Fibroblast of lung (primary cell): ENCODE measurements around the gene BAG1. TPM values are rescaled to one million over a fixed set of nuclear protein-coding genes. Genes with fewer than 3 reads are reported as not detected.

Source experiments
- DNase-seq, 2 donors: peaks; one replicate each; pipeline versions ENCODE4 v3.0.0 to v3.0.0-alpha.2; 2010; ENCODE audit warnings: low read depth in 2 of 2
- H2AFZ ChIP-seq: 2 replicates; pipeline ENCODE4 v1.5.1; 2012; ENCODE audit warnings: low read length, control low read depth, inconsistent platforms
- H3K27ac ChIP-seq: 2 replicates; pipeline ENCODE4 v1.5.1; 2011; ENCODE audit warnings: low read length, control low read depth; ENCODE audit not compliant: insufficient read depth
- H3K27me3 ChIP-seq: 2 replicates; pipeline ENCODE4 v1.5.1; 2011; ENCODE audit warnings: mild to moderate bottlenecking, low read length; ENCODE audit not compliant: control insufficient read depth, insufficient read depth
- H3K36me3 ChIP-seq: 2 replicates; pipeline ENCODE4 v1.5.1; 2011; ENCODE audit warnings: low read length; ENCODE audit not compliant: control insufficient read depth, insufficient read depth
- H3K4me1 ChIP-seq: 2 replicates; pipeline ENCODE4 v1.5.1; 2011; ENCODE audit warnings: low read length; ENCODE audit not compliant: control insufficient read depth, insufficient read depth; ENCODE audit errors: extremely low read depth
- H3K4me2 ChIP-seq: 2 replicates; pipeline ENCODE4 v1.5.1; 2011; ENCODE audit warnings: low read length, control low read depth; ENCODE audit not compliant: insufficient read depth; ENCODE audit errors: extremely low read depth
- H3K4me3 ChIP-seq, 4 experiments: fragments of 200-600 bp in 1 of 4; sonication (generic) in 1 of 4; replicated peaks in 1 of 4; 2 replicates each; pipeline ENCODE4 v1.5.1; 2011 to 2016; ENCODE audit warnings: low read length in 4 of 4, low read depth in 3 of 4, mild to moderate bottlenecking in 3 of 4, control low read depth in 2 of 4, inconsistent platforms in 1 of 4, mixed read lengths in 1 of 4; ENCODE audit not compliant: insufficient read depth in 1 of 4; ENCODE audit errors: control extremely low read depth in 1 of 4
- H3K79me2 ChIP-seq: 2 replicates; pipeline ENCODE4 v1.5.1; 2012; ENCODE audit warnings: mild to moderate bottlenecking, low read length, inconsistent platforms; ENCODE audit not compliant: control insufficient read depth, insufficient read depth
- H3K9ac ChIP-seq: 2 replicates; pipeline ENCODE4 v1.5.1; 2011; ENCODE audit warnings: mild to moderate bottlenecking, low read length, control low read depth; ENCODE audit not compliant: insufficient read depth
- H3K9me3 ChIP-seq: 2 replicates; pipeline ENCODE4 v1.5.1; 2012; ENCODE audit warnings: low read depth, low read length; ENCODE audit not compliant: control insufficient read depth, insufficient read depth
- H4K20me1 ChIP-seq: 2 replicates; pipeline ENCODE4 v1.5.1; 2011; ENCODE audit warnings: low read length; ENCODE audit not compliant: control insufficient read depth, insufficient read depth; ENCODE audit errors: extremely low read depth
- EZH2 ChIP-seq: IDR thresholded peaks from 2 replicates; pipeline ENCODE4 v1.5.1; 2012; ENCODE audit warnings: low read length, control low read depth, mild to moderate bottlenecking; ENCODE audit errors: missing control alignments
- polyA plus RNA-seq, 2 donors: library from polyadenylated mRNA; depleted of rRNA in 1 of 2; stranded (reverse) in 1 of 2; unstranded in 1 of 2; fragments of >200 nt; gene quantifications; 2 replicates each; pipeline ENCODE4 v1.2.1, GENCODE V29; 2011 to 2012; ENCODE audit warnings: missing spikeins in 1 of 2
- total RNA-seq: library from RNA; depleted of rRNA; stranded (reverse); fragments of >200 nt; gene quantifications from 2 replicates; pipeline ENCODE4 v1.2.1, GENCODE V29; 2014
- TF ChIP-seq, protein P1 (sequence below), 2 donors: IDR thresholded peaks in 1 of 2; conservative IDR thresholded peaks in 1 of 2; 1 replicate in 1 of 2; 2 replicates in 1 of 2; pipeline ENCODE4 v1.5.1; 2011 to 2012; ENCODE audit warnings: low read length in 2 of 2, control low read depth in 1 of 2, inconsistent platforms in 1 of 2, low read depth in 1 of 2, mild to moderate bottlenecking in 1 of 2

Gene BAG1
- total and polyA plus RNA-seq, 2 donors (not counting 1 experiment from before 2014, with no cell fraction given), result 19.2 to 30.4 TPM

DNA sequence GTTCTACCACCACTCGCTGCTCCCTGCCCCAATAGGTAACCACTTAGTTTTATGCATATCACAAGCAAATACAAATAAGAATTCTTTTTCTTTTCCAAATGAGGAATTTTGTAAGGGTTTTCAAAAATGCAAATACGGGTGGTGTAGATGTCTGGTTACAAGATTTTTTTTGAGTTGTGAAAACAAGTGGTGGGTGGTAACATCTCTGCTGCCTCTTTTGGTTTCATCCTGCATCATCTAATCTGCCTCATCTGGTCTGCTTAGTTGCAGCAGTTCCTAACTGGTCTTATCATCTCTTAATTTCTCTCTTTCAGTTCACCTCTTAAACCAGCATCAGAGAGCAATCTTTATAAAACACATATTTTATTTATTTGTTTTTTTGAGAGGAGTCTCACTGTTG, 31.1 kb upstream of the BAG1 start:
- DNase-seq, result no peak
- Histone ChIP-seq H3K4me1 (peaks cover 2% of the 10 kb centered on the region), H3K27ac (no peak overlapping the region), H3K9me3 (no peaks in the 10 kb centered on the region), H3K4me3 (no peak overlapping the region), H2AFZ (no peak overlapping the region), H3K79me2 (peaks cover 72% of the 10 kb centered on the region), H3K4me2 (no peak overlapping the region), H3K9ac (no peak overlapping the region), H3K36me3 (peaks cover 14% of the 10 kb centered on the region), H3K27me3 (no peaks in the 10 kb centered on the region), H4K20me1 (no peaks in the 10 kb centered on the region)
- TF ChIP-seq, protein P1, sequence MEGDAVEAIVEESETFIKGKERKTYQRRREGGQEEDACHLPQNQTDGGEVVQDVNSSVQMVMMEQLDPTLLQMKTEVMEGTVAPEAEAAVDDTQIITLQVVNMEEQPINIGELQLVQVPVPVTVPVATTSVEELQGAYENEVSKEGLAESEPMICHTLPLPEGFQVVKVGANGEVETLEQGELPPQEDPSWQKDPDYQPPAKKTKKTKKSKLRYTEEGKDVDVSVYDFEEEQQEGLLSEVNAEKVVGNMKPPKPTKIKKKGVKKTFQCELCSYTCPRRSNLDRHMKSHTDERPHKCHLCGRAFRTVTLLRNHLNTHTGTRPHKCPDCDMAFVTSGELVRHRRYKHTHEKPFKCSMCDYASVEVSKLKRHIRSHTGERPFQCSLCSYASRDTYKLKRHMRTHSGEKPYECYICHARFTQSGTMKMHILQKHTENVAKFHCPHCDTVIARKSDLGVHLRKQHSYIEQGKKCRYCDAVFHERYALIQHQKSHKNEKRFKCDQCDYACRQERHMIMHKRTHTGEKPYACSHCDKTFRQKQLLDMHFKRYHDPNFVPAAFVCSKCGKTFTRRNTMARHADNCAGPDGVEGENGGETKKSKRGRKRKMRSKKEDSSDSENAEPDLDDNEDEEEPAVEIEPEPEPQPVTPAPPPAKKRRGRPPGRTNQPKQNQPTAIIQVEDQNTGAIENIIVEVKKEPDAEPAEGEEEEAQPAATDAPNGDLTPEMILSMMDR (conservative IDR thresholded peaks at IDR 0.05 in 1 of 2, IDR thresholded peaks at IDR 0.05 in 1 of 2; ENCODE audit: low read depth in 1 of 2, low read length in 2 of 2), result no peak
- TF ChIP-seq EZH2, result no peak

DNA sequence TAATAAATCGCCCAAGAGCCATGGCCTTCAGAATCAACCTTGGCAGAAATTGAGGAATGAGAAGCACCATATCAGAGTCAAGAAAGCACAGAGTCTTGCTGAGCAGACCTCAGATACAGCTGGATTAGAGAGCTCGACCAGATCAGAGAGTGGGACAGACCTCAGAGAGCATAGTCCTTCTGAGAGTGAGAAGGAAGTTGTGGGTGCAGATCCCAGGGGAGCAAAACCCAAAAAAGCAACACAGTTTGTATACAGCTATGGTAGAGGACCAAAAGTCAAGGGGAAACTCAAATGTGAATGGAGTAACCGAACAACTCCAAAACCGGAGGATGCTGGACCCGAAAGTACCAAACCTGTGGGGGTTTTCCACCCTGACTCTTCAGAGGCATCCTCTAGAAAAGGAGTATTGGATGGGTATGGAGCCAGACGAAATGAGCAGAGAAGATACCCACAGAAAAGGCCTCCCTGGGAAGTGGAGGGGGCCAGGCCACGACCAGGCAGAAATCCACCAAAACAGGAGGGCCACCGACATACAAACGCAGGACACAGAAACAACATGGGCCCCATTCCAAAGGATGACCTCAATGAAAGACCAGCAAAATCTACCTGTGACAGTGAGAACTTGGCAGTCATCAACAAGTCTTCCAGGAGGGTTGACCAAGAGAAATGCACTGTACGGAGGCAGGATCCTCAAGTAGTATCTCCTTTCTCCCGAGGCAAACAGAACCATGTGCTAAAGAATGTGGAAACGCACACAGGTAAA, 30.3 kb upstream of the BAG1 start:
- Histone ChIP-seq H3K4me1 (peaks cover 2% of the 10 kb centered on the region), H3K27me3 (no peaks in the 10 kb centered on the region), H3K4me2 (no peak overlapping the region), H3K9ac (no peak overlapping the region), H3K4me3 (no peak overlapping the region), H2AFZ (no peak overlapping the region), H3K79me2 (peaks cover 73% of the 10 kb centered on the region), H3K36me3 (peaks cover 14% of the 10 kb centered on the region), H3K27ac (no peak overlapping the region), H3K9me3 (no peaks in the 10 kb centered on the region), H4K20me1 (no peaks in the 10 kb centered on the region)
- TF ChIP-seq, protein P1 (conservative IDR thresholded peaks at IDR 0.05 in 1 of 2, IDR thresholded peaks at IDR 0.05 in 1 of 2; ENCODE audit: low read depth in 1 of 2, low read length in 2 of 2), result no peak
- no peak for TF ChIP-seq EZH2
- no peak for DNase-seq

DNA sequence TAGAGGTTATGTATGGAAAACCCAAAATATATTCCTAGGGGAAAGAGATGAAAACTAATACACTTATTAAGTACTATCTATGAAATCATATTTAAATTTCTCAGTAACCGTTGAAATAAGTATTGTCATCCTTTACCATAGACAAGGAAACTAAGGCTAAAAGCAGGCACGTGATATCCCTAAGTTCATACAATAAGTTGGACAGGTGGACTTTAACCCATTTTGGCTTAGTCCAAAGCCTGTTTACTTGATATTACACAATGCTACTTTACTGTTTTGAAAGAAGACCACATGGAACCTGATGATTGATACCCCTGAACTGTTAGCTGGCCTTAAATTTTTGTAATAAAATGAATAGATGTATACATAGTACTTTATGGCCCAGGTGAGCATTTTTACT, 29.3 kb upstream of the BAG1 start:
- Histone ChIP-seq H3K4me1 (peaks cover 4% of the 10 kb centered on the region), H3K27me3 (no peaks in the 10 kb centered on the region), H3K4me2 (no peak overlapping the region), H3K4me3 (no peak overlapping the region), H3K9ac (no peak overlapping the region), H3K9me3 (no peaks in the 10 kb centered on the region), H3K36me3 (peaks cover 12% of the 10 kb centered on the region), H3K79me2 (peaks cover 64% of the 10 kb centered on the region), H2AFZ (no peak overlapping the region), H4K20me1 (no peaks in the 10 kb centered on the region), H3K27ac (no peak overlapping the region)
- no peak for TF ChIP-seq EZH2
- TF ChIP-seq, protein P1 (conservative IDR thresholded peaks at IDR 0.05 in 1 of 2, IDR thresholded peaks at IDR 0.05 in 1 of 2; ENCODE audit: low read depth in 1 of 2, low read length in 2 of 2), result no peak
- DNase-seq, result no peak
